T-cell (primary cell): ENCODE results near the gene RNF213. TPM values are rescaled to one million over a fixed set of nuclear protein-coding genes. Genes with fewer than 3 reads are reported as not detected.
"Not testable (repeated sequence)": the region's sequence is repeated elsewhere in the genome, so short reads cannot be mapped to it uniquely, and the experiment has no call there.

Experiments
- ATAC-seq, 4 experiments: fragments of 200-7000 bp in 3 of 4; fragments of 150-1000 bp in 1 of 4; cut with Tn5 transposase; replicated peaks in 1 of 4; 1 replicate in 3 of 4; 2 replicates in 1 of 4; pipeline ENCODE4 v1.10.0; 2021; ENCODE audit warnings: moderate library complexity in 3 of 4, mild to moderate bottlenecking in 2 of 4, moderate number of reproducible peaks in 1 of 4
- CTCF ChIA-PET, 2 donors: fragments of 300-600 bp; sonication (Branson Sonifier 250); formaldehyde crosslinking; loops; one replicate each; lab custom pipeline; 2022; ENCODE audit warnings: antibody characterized with exemption in 2 of 2; lab: Charles Lee
- POLR2A ChIA-PET, 2 donors: fragments of 300-600 bp; sonication (Branson Sonifier 250); formaldehyde crosslinking; loops; one replicate each; lab custom pipeline; 2022; ENCODE audit warnings: antibody characterized with exemption in 2 of 2; lab: Charles Lee
- DNase-seq, 35 experiments: peaks; one replicate each; pipeline versions ENCODE4 v3.0.0 to v3.0.0-alpha.2; 2013 to 2023
- H3K27ac ChIP-seq: one replicate; pipeline ENCODE4 v1.5.1; 2013; ENCODE audit warnings: low read length
- H3K27me3 ChIP-seq, 2 experiments: replicated peaks in 1 of 2; 1 replicate in 1 of 2; 2 replicates in 1 of 2; pipeline versions ENCODE4 v1.6.1 to v1.7.0; 2013; ENCODE audit warnings: low read length in 1 of 2, mixed read lengths in 1 of 2; ENCODE audit not compliant: control insufficient read depth in 2 of 2, insufficient read depth in 2 of 2; ENCODE audit errors: extremely low read depth in 1 of 2
- H3K36me3 ChIP-seq, 2 donors: 1 replicate in 1 of 2; 2 replicates in 1 of 2; pipeline versions ENCODE4 v1.6.1 to v1.7.0; 2013; ENCODE audit warnings: low read length in 1 of 2; ENCODE audit not compliant: control insufficient read depth in 2 of 2, insufficient read depth in 1 of 2; ENCODE audit errors: extremely low read depth in 1 of 2
- H3K4me1 ChIP-seq, 2 experiments: 1 replicate in 1 of 2; 2 replicates in 1 of 2; pipeline versions ENCODE4 v1.6.1 to v1.7.0; 2013; ENCODE audit warnings: low read length in 2 of 2, mixed read lengths in 1 of 2; ENCODE audit not compliant: insufficient read depth in 2 of 2, control insufficient read depth in 1 of 2; ENCODE audit errors: extremely low read depth in 1 of 2
- H3K4me3 ChIP-seq, 2 donors: 1 replicate in 1 of 2; 2 replicates in 1 of 2; pipeline versions ENCODE4 v1.5.1 to v1.7.0; 2013; ENCODE audit warnings: mild to moderate bottlenecking in 2 of 2, low read length in 1 of 2, moderate library complexity in 1 of 2; ENCODE audit not compliant: control insufficient read depth in 1 of 2; ENCODE audit errors: extremely low read depth in 1 of 2
- H3K9me3 ChIP-seq: 2 replicates; pipeline ENCODE4 v1.7.0; 2013
- H3K27ac Mint-ChIP-seq, 2 donors: one replicate each; pipeline ENCODE4 v1.8.0; 2020 to 2021; ENCODE audit warnings: mild to moderate bottlenecking in 2 of 2, mixed read lengths in 2 of 2
- H3K27me3 Mint-ChIP-seq, 2 donors: one replicate each; pipeline ENCODE4 v1.8.0; 2021 to 2022; ENCODE audit warnings: mixed read lengths in 2 of 2
- H3K36me3 Mint-ChIP-seq: one replicate; pipeline ENCODE4 v1.8.0; 2021; ENCODE audit warnings: mixed read lengths
- H3K4me1 Mint-ChIP-seq, 3 donors: one replicate each; pipeline ENCODE4 v1.8.0; 2020 to 2022; ENCODE audit warnings: mixed read lengths in 3 of 3, mild to moderate bottlenecking in 1 of 3
- H3K4me3 Mint-ChIP-seq, 3 donors: one replicate each; pipeline ENCODE4 v1.8.0; 2020 to 2022; ENCODE audit warnings: mild to moderate bottlenecking in 3 of 3, mixed read lengths in 3 of 3, moderate library complexity in 3 of 3
- H3K9me3 Mint-ChIP-seq, 3 donors: one replicate each; pipeline ENCODE4 v1.8.0; 2020 to 2022; ENCODE audit warnings: mixed read lengths in 3 of 3
- WGBS: methylation state at CpG from one replicate; pipeline ENCODE4 v1.1.5; 2013; ENCODE audit warnings: missing lambda C conversion rate; ENCODE audit not compliant: insufficient coverage; 5-methylcytosine and 5-hydroxymethylcytosine counted together
- total RNA-seq, 35 experiments: library from RNA in 6 of 35; stranded (reverse) in 6 of 35; fragments of 120-200 nt in 1 of 35; gene quantifications; one replicate each; pipeline versions ENCODE4 v1.2.1 to v1.2.4 and lab custom pipeline; 2013 to 2026

Gene RNF213
- total RNA-seq, 5 donors from 2014 or later (not counting 1 experiment from before 2014, with no cell fraction given), result 433 to 628 (median 590) TPM

DNA sequence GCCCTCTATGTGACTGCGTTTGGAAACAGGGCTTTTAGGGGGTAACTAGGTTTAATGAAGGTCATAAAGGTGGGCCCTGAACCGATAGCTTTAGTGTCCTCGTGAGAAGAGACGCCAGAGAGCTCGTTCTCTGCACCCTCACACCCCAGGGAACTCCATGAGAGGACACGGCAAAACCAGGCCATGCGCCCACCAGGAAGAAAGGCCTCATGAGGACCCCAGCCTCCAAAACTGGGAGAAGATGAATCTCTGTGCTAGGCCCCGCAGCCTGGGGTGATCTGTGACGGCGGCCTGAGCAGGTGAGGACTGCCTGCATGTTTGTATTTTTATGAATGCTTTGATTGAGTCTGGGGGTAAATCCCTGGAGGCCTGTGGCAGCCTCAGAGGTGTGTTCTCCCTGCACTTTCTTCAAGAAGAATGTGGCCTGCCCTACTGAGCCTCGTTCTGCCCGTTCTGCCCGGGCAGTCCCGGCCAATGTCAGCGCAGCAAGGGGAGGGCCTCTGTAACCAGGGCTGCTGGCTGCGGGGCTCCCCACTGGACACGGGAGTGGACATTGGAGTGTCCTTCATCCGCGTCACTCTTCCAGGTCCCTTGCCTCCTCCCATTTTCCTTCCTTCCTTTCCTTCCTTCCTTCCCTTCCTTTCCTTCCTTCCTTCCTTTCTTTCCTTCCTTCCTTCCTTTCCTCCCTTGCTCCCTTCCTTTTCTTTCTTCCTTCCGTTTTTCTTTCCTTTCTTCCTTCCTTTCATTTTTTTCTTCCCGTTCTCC is 6.8 kb upstream of the RNF213 start:
- Mint-ChIP-seq H3K9me3 (no peaks in the 10 kb centered on the region), H3K36me3 (no peaks in the 10 kb centered on the region), H3K27me3 (no peaks in the 10 kb centered on the region), H3K4me1 (peaks cover 17 to 57% (median 46%) of the 10 kb centered on the region in 3 donors), H3K4me3 (no peak overlapping the region), H3K27ac (peak overlapping the region; percentile 91 to 94)
- H3K27ac ChIP-seq, result no peak overlapping the region
- peaks cover 0 to 3% of the 10 kb centered on the region in 2 donors for H3K36me3 ChIP-seq
- H3K9me3 ChIP-seq, result no peaks in the 10 kb centered on the region
- no peak for ATAC-seq
- ChIA-PET POLR2A (no interaction called here), CTCF (interaction anchor here (0.6 to 2.1 kb wide), 4 partner anchors 12 to 152 kb away, joined by 3 to 7 read pairs (median 4); partner anchors contain the start of gene GAA (in 1 of the 2))
- H3K4me1 ChIP-seq, result peaks cover 0 to 38% of the 10 kb centered on the region in 2 experiments
- H3K4me3 ChIP-seq, result no peak overlapping the region
- 96% methylated on average over 18 of the region's 21 CpGs for WGBS
- no peaks in the 10 kb centered on the region for H3K27me3 ChIP-seq
- DNase-seq, result no peak

DNA sequence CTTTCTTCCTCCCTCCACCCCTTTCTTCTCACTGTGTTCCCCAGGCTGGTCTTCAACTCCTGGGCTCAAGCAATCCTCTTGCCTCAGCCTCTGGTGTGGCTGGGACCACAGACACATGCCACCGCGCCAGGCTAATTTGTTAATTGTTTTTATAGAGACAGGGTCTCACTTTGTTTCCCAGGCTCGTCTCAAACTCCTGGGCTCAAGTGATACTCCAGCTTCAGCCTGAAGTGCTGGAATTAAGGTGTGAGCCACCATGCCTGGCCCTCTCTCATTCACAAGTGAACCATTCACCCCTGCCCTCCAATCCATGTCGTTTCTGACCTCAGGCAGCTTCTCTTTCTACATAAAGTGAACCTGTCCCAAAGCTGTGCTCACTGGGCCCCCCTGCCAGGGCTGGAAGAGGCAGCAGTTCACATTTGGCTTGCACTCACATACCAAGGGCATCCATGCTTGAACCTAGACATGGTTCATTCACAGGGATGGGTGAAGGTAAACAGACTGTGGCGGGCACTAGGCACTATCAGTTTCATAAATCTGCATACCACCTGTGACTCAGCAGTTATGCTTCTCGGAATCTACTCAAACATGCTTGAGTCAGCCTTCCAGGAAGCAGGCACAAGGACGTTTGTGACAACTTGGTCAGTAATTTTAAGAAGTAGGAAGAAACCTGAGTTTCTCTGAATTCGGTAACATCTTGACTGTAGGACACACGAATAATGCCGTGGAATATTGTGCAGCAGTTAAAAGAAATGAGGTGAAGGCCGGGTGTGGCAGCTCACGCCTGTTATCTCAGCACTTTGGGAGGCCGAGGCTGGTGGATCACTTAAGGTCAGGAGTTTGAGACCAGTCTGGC is 6.0 kb upstream of the RNF213 start:
- Histone ChIP-seq H3K36me3 (peaks cover 0 to 3% of the 10 kb centered on the region in 2 donors), H3K9me3 (no peaks in the 10 kb centered on the region), H3K27ac (peak overlapping the region; percentile 63), H3K4me3 (no peak overlapping the region), H3K4me1 (peaks cover 0 to 46% of the 10 kb centered on the region in 2 experiments), H3K27me3 (no peaks in the 10 kb centered on the region)
- H3K36me3 Mint-ChIP-seq, result no peaks in the 10 kb centered on the region
- ChIA-PET CTCF (interaction anchor here in 1 of 2 donors (0.6 kb wide), 1 partner anchor 51 kb away, joined by 3 read pairs; no protein-coding TSS in a partner anchor), POLR2A (interaction anchor here in 1 of 2 donors (0.6 kb wide), 1 partner anchor 101 kb away, joined by 5 read pairs; no protein-coding TSS in a partner anchor)
- H3K9me3 Mint-ChIP-seq, result no peaks in the 10 kb centered on the region
- ATAC-seq (peak in 3 of 4 experiments; percentile 58 to 71 (median 67)), DNase-seq (peak in 15 of 35 experiments; percentile 12 to 68 (median 29))
- no peaks in the 10 kb centered on the region for H3K27me3 Mint-ChIP-seq
- peak overlapping the region; percentile 91 to 94 for H3K27ac Mint-ChIP-seq
- peak overlapping the region in 2 of 3 donors; percentile 18 to 57 for H3K4me3 Mint-ChIP-seq
- 34% methylated on average over 9 of the region's 13 CpGs for WGBS
- peaks cover 22 to 65% (median 51%) of the 10 kb centered on the region in 3 donors for H3K4me1 Mint-ChIP-seq

DNA sequence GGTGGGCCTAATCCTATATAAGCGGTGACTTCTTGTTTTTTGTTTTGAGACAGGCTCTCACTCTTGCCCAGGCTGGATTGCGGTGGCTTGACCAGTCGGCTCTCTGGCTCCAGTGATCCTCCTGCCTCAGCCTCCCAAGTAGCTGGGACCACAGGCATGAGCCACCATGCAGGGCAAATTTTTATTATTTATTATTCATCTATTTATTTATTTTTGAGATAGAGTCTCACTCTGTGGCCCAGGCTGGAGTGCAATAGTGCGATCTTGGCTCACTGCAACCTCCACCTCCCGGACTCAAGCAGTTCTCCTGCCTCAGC is 4.7 kb upstream of the RNF213 start:
- no peaks in the 10 kb centered on the region for H3K27me3 Mint-ChIP-seq
- Histone ChIP-seq H3K27ac (no peak overlapping the region), H3K27me3 (no peaks in the 10 kb centered on the region), H3K4me3 (no peak overlapping the region), H3K9me3 (no peaks in the 10 kb centered on the region), H3K4me1 (peaks cover 0 to 50% of the 10 kb centered on the region in 2 experiments), H3K36me3 (peaks cover 0 to 3% of the 10 kb centered on the region in 2 donors)
- H3K9me3 Mint-ChIP-seq, result no peaks in the 10 kb centered on the region
- no CpG with 5 or more reads among the region's 5 CpGs for whole genome bisulfite sequencing
- ATAC-seq, result no peak
- H3K4me3 Mint-ChIP-seq, result no peak overlapping the region
- ChIA-PET CTCF (no interaction called here), POLR2A (no interaction called here)
- DNase-seq, result no peak
- H3K27ac Mint-ChIP-seq, result peak overlapping the region; percentile 52 to 55
- H3K36me3 Mint-ChIP-seq, result no peaks in the 10 kb centered on the region
- H3K4me1 Mint-ChIP-seq, result peaks cover 25 to 68% (median 54%) of the 10 kb centered on the region in 3 donors

DNA sequence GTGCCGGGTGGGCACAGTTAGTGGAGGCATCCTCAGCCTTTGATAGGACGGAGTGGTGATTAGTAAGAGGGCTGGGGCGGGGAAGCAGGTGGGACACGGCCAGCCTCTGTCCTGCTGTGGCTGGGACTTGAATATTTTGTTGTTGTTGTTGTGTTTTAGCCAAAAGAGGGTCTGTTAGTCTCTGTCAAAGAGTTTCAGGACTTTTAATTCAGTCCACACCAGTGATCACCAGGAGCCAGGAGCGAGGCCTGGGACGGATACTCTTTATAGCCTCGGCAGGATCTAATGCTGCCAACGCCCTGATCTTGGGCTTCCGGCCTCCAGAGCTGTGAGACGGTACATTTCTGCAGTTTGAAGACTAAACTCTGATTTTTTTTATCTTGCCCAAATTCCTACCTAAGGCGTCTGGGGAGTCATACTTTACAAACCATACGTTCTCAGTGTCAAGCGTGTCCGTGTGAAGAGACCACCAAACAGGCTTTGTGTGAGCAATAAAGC is 2.9 kb upstream of the RNF213 start:
- no peak overlapping the region for H3K27ac ChIP-seq
- H3K9me3 ChIP-seq, result no peaks in the 10 kb centered on the region
- 87% methylated on average over 10 of the region's 14 CpGs for WGBS
- Mint-ChIP-seq H3K27me3 (no peaks in the 10 kb centered on the region), H3K27ac (peak overlapping the region; percentile 99), H3K9me3 (no peaks in the 10 kb centered on the region), H3K4me3 (peak overlapping the region in 2 of 3 donors; percentile 52 to 96), H3K36me3 (no peaks in the 10 kb centered on the region), H3K4me1 (peaks cover 37 to 74% (median 57%) of the 10 kb centered on the region in 3 donors)
- H3K36me3 ChIP-seq, result no peaks in the 10 kb centered on the region
- no peak for ATAC-seq
- ChIA-PET CTCF (no interaction called here), POLR2A (no interaction called here)
- H3K4me1 ChIP-seq, result peaks cover 9 to 61% of the 10 kb centered on the region in 2 experiments
- no peak for DNase-seq
- no peak overlapping the region for H3K4me3 ChIP-seq
- no peaks in the 10 kb centered on the region for H3K27me3 ChIP-seq

DNA sequence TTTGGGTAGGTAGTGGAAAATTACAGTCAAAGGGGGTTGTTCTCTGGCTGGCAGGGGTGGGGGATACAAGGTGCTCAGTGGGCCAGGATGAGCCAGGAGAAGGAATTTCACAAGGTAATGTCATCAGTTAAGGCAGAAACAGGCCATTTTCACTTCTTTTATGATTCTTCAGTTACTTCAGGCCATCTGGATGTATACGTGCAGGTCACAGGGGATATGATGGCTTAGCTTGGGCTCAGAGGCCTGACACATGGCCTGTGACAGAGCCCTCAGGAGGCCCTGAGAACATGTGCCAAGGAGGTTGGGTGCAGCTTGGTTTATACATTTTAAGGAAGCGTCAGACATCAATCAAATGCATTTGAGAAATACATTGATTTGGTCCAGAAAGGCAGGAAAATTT is 2.4 kb upstream of the RNF213 start:
- H3K27ac ChIP-seq, result peak overlapping the region; percentile 90
- H3K4me1 ChIP-seq, result peaks cover 14 to 61% of the 10 kb centered on the region in 2 experiments
- WGBS, result no CpG with 5 or more reads among the region's 2 CpGs

More for the DNA sequence above, 2.4 kb upstream of the RNF213 start:
- H3K9me3 Mint-ChIP-seq, H3K36me3 Mint-ChIP-seq, H3K27me3 Mint-ChIP-seq, H3K36me3 ChIP-seq, H3K27me3 ChIP-seq, DNase-seq, CTCF ChIA-PET, H3K9me3 ChIP-seq, H3K4me3 ChIP-seq, ATAC-seq, POLR2A ChIA-PET: not testable (repeated sequence)
- H3K4me3 Mint-ChIP-seq, result peak overlapping the region; percentile 2 to 96 (median 52)
- peak overlapping the region; percentile 99 for H3K27ac Mint-ChIP-seq
- peaks cover 38 to 74% (median 57%) of the 10 kb centered on the region in 3 donors for H3K4me1 Mint-ChIP-seq
